ENCODE measurements around the gene TMEM242.

Gene TMEM242

GRCh38 chr6:157253017-157253416, 70.3 kb downstream of the TMEM242 start:
- no peak for DNase-seq (ENCODE audit: low read depth, low spot score)

GRCh38 chr6:157251586-157252247, 71.6 kb downstream of the TMEM242 start:
- no peak for DNase-seq (ENCODE audit: low read depth, low spot score)

- DNase-seq (ENCODE audit: low read depth, low spot score), result no peak
Observed at GRCh38 chr6:157249826-157250225, 73.5 kb downstream of the TMEM242 start.

- no peak for DNase-seq (ENCODE audit: low read depth, low spot score)
Observed at GRCh38 chr6:157248264-157248663, 75.1 kb downstream of the TMEM242 start.

- no peak for DNase-seq (ENCODE audit: low read depth, low spot score)
Observed at GRCh38 chr6:157246771-157247484, 76.4 kb downstream of the TMEM242 start.

GRCh38 chr6:157246048-157246630, 77.2 kb downstream of the TMEM242 start:
- DNase-seq (ENCODE audit: low read depth, low spot score), result no peak

GRCh38 chr6:157245436-157245835, 77.9 kb downstream of the TMEM242 start:
- no peak for DNase-seq (ENCODE audit: low read depth, low spot score)

- no peak for DNase-seq (ENCODE audit: low read depth, low spot score)
Observed at GRCh38 chr6:157244780-157245179, 78.5 kb downstream of the TMEM242 start.

GRCh38 chr6:157244175-157244574, 79.1 kb downstream of the TMEM242 start:
- no peak for DNase-seq (ENCODE audit: low read depth, low spot score)

GRCh38 chr6:157242791-157243190, 80.5 kb downstream of the TMEM242 start:
- no peak for DNase-seq (ENCODE audit: low read depth, low spot score)

- DNase-seq (ENCODE audit: low read depth, low spot score), result no peak
Observed at GRCh38 chr6:157240960-157241311, 82.4 kb downstream of the TMEM242 start.

- peak; percentile 72 for DNase-seq (ENCODE audit: low read depth, low spot score)
Observed at GRCh38 chr6:157240059-157240959, 83.0 kb downstream of the TMEM242 start.

GRCh38 chr6:157239671-157240058, 83.7 kb downstream of the TMEM242 start:
- DNase-seq (ENCODE audit: low read depth, low spot score), result no peak
